Natural killer cell treated with Interleukin-12 subunit alpha and Interleukin-12 subunit beta and Interleukin-15 and Interleukin-18, amount 100 ng/mL, for 72 hours (primary cell): Measurements from ENCODE around the gene CEBPA. TPM values are rescaled to one million over a fixed set of nuclear protein-coding genes. Genes with fewer than 3 reads are reported as not detected.

Experiments used
- ATAC-seq, 2 donors: fragments of 150-1000 bp; cut with Tn5 transposase in 1 of 2; sonication (Bioruptor Pico), chemical (Tn5 transposase) in 1 of 2; 2 replicates each; pipeline ENCODE4 v1.10.0; 2021
- DNase-seq: peaks from one replicate; pipeline ENCODE4 v3.0.0; 2022; ENCODE audit warnings: low spot score
- H3K27ac Mint-ChIP-seq, 2 donors: 1 replicate in 1 of 2; 2 replicates in 1 of 2; pipeline ENCODE4 v1.8.0; 2022; ENCODE audit warnings: mixed read lengths in 2 of 2, mild to moderate bottlenecking in 1 of 2, moderate library complexity in 1 of 2
- H3K27me3 Mint-ChIP-seq, 2 donors: 1 replicate in 1 of 2; 2 replicates in 1 of 2; pipeline ENCODE4 v1.8.0; 2022; ENCODE audit warnings: mixed read lengths in 2 of 2
- H3K36me3 Mint-ChIP-seq: one replicate; pipeline ENCODE4 v1.8.0; 2022; ENCODE audit warnings: mixed read lengths
- H3K4me1 Mint-ChIP-seq, 2 donors: 1 replicate in 1 of 2; 2 replicates in 1 of 2; pipeline ENCODE4 v1.8.0; 2022; ENCODE audit warnings: low read depth in 2 of 2, mixed read lengths in 2 of 2, mild to moderate bottlenecking in 1 of 2
- H3K4me3 Mint-ChIP-seq: one replicate; pipeline ENCODE4 v1.8.0; 2022; ENCODE audit warnings: mixed read lengths
- H3K9me3 Mint-ChIP-seq: 2 replicates; pipeline ENCODE4 v1.8.0; 2022; ENCODE audit warnings: mixed read lengths
- total RNA-seq, 2 donors: library from RNA; stranded (reverse); gene quantifications; one replicate each; pipeline ENCODE4 v1.2.3, GENCODE V29; 2022

CEBPA gene
- total RNA-seq, 2 donors from 2014 or later, result 1.3 to 1.9 TPM

GRCh38 chr19:33260628-33261418 is 41.5 kb downstream of the CEBPA start:
- Mint-ChIP-seq H3K27me3 (no peaks in the 10 kb centered on the region), H3K4me3 (peak overlapping the region; percentile 36), H3K27ac (peak overlapping the region; percentile 51 to 62), H3K9me3 (no peaks in the 10 kb centered on the region), H3K4me1 (peaks cover 6 to 9% of the 10 kb centered on the region in 2 donors), H3K36me3 (no peaks in the 10 kb centered on the region)
- DNase-seq, result no peak
- ATAC-seq, result peak; percentile 52 to 56

GRCh38 chr19:33259539-33259938 is 42.8 kb downstream of the CEBPA start:
- ATAC-seq, result no peak
- no peaks in the 10 kb centered on the region for H3K27me3 Mint-ChIP-seq
- H3K9me3 Mint-ChIP-seq, result no peaks in the 10 kb centered on the region
- H3K4me3 Mint-ChIP-seq, result no peak overlapping the region
- no peak overlapping the region for H3K27ac Mint-ChIP-seq
- peaks cover 6 to 9% of the 10 kb centered on the region in 2 donors for H3K4me1 Mint-ChIP-seq
- no peak for DNase-seq
- H3K36me3 Mint-ChIP-seq, result no peaks in the 10 kb centered on the region

- no peak overlapping the region for H3K4me3 Mint-ChIP-seq
- H3K36me3 Mint-ChIP-seq, result no peaks in the 10 kb centered on the region
- ATAC-seq (no peak), DNase-seq (no peak)
- H3K9me3 Mint-ChIP-seq, result no peaks in the 10 kb centered on the region
- H3K4me1 Mint-ChIP-seq, result peaks cover 6% of the 10 kb centered on the region in 2 donors
- no peaks in the 10 kb centered on the region for H3K27me3 Mint-ChIP-seq
- H3K27ac Mint-ChIP-seq, result no peak overlapping the region
Measured at GRCh38 chr19:33257828-33258227, 44.5 kb downstream of the CEBPA start.

GRCh38 chr19:33256261-33256660 is 46.1 kb downstream of the CEBPA start:
- no peaks in the 10 kb centered on the region for H3K9me3 Mint-ChIP-seq
- no peaks in the 10 kb centered on the region for H3K36me3 Mint-ChIP-seq
- peaks cover 0 to 6% of the 10 kb centered on the region in 2 donors for H3K4me1 Mint-ChIP-seq
- DNase-seq, result no peak
- H3K27me3 Mint-ChIP-seq, result no peaks in the 10 kb centered on the region
- no peak overlapping the region for H3K4me3 Mint-ChIP-seq
- no peak for ATAC-seq
- no peak overlapping the region for H3K27ac Mint-ChIP-seq

GRCh38 chr19:33255781-33256180 is 46.6 kb downstream of the CEBPA start:
- Mint-ChIP-seq H3K27me3 (no peaks in the 10 kb centered on the region), H3K9me3 (no peaks in the 10 kb centered on the region), H3K27ac (no peak overlapping the region), H3K4me1 (peaks cover 0 to 4% of the 10 kb centered on the region in 2 donors), H3K4me3 (no peak overlapping the region), H3K36me3 (no peaks in the 10 kb centered on the region)
- ATAC-seq (no peak), DNase-seq (no peak)

- Mint-ChIP-seq H3K27me3 (no peaks in the 10 kb centered on the region), H3K27ac (no peak overlapping the region)
- no peak for ATAC-seq
Measured at GRCh38 chr19:33254245-33254824, 48.0 kb downstream of the CEBPA start.

GRCh38 chr19:33252971-33253370 is 49.4 kb downstream of the CEBPA start:
- Mint-ChIP-seq H3K27me3 (no peaks in the 10 kb centered on the region), H3K4me1 (no peaks in the 10 kb centered on the region), H3K4me3 (no peak overlapping the region)

More at GRCh38 chr19:33254245-33254824, 48.0 kb downstream of the CEBPA start:
- no peak for DNase-seq
- Mint-ChIP-seq H3K9me3 (no peaks in the 10 kb centered on the region), H3K36me3 (no peaks in the 10 kb centered on the region), H3K4me1 (no peaks in the 10 kb centered on the region), H3K4me3 (no peak overlapping the region)

GRCh38 chr19:33252418-33252962 is 49.8 kb downstream of the CEBPA start:
- Mint-ChIP-seq H3K4me3 (no peak overlapping the region), H3K4me1 (no peaks in the 10 kb centered on the region), H3K36me3 (no peaks in the 10 kb centered on the region), H3K27me3 (no peaks in the 10 kb centered on the region), H3K27ac (no peak overlapping the region), H3K9me3 (no peaks in the 10 kb centered on the region)
- peak; percentile 6 for DNase-seq
- no peak for ATAC-seq

More at GRCh38 chr19:33252971-33253370, 49.4 kb downstream of the CEBPA start:
- DNase-seq (peak; percentile 49), ATAC-seq (no peak)
- H3K9me3 Mint-ChIP-seq, result no peaks in the 10 kb centered on the region
- no peaks in the 10 kb centered on the region for H3K36me3 Mint-ChIP-seq
- no peak overlapping the region for H3K27ac Mint-ChIP-seq

GRCh38 chr19:33251526-33252090 is 50.7 kb downstream of the CEBPA start:
- Mint-ChIP-seq H3K4me1 (no peaks in the 10 kb centered on the region), H3K4me3 (no peak overlapping the region), H3K9me3 (no peaks in the 10 kb centered on the region), H3K36me3 (no peaks in the 10 kb centered on the region), H3K27ac (no peak overlapping the region), H3K27me3 (no peaks in the 10 kb centered on the region)
- DNase-seq (peak; percentile 32), ATAC-seq (no peak)

- no peak overlapping the region for H3K4me3 Mint-ChIP-seq
- peak; percentile 46 for DNase-seq
- H3K4me1 Mint-ChIP-seq, result no peaks in the 10 kb centered on the region
- no peaks in the 10 kb centered on the region for H3K36me3 Mint-ChIP-seq
- H3K9me3 Mint-ChIP-seq, result no peaks in the 10 kb centered on the region
- no peak for ATAC-seq
- no peaks in the 10 kb centered on the region for H3K27me3 Mint-ChIP-seq
- H3K27ac Mint-ChIP-seq, result no peak overlapping the region
Measured at GRCh38 chr19:33251076-33251475, 51.3 kb downstream of the CEBPA start.

GRCh38 chr19:33250500-33250899 is 51.8 kb downstream of the CEBPA start:
- no peak overlapping the region for H3K27ac Mint-ChIP-seq
- no peak for DNase-seq
- H3K4me3 Mint-ChIP-seq, result no peak overlapping the region
- no peaks in the 10 kb centered on the region for H3K9me3 Mint-ChIP-seq
- ATAC-seq, result no peak
- no peaks in the 10 kb centered on the region for H3K27me3 Mint-ChIP-seq
- no peaks in the 10 kb centered on the region for H3K36me3 Mint-ChIP-seq
- H3K4me1 Mint-ChIP-seq, result no peaks in the 10 kb centered on the region
